Brain pericyte (primary cell): ENCODE data around the gene PTPRN2.

Experiments used
- DNase-seq: peaks from one replicate; pipeline ENCODE4 v3.0.0-alpha.2; 2012; ENCODE audit warnings: low read depth, low spot score

The PTPRN2 gene

GRCh38 chr7:157757776-157758467 is 829.7 kb downstream of the PTPRN2 start:
- no peak for DNase-seq

- no peak for DNase-seq
Measured at GRCh38 chr7:157757211-157757610, 830.4 kb downstream of the PTPRN2 start.

GRCh38 chr7:157755741-157756140 is 831.9 kb downstream of the PTPRN2 start:
- DNase-seq, result no peak

GRCh38 chr7:157754416-157754790 is 833.2 kb downstream of the PTPRN2 start:
- DNase-seq, result no peak

- DNase-seq, result no peak
Measured at GRCh38 chr7:157753713-157754415, 833.8 kb downstream of the PTPRN2 start.

GRCh38 chr7:157752832-157753291 is 834.8 kb downstream of the PTPRN2 start:
- no peak for DNase-seq

- DNase-seq, result no peak
Measured at GRCh38 chr7:157751951-157752673, 835.5 kb downstream of the PTPRN2 start.

- no peak for DNase-seq
Measured at GRCh38 chr7:157751406-157751805, 836.2 kb downstream of the PTPRN2 start.

- no peak for DNase-seq
Measured at GRCh38 chr7:157750291-157750690, 837.3 kb downstream of the PTPRN2 start.

- no peak for DNase-seq
Measured at GRCh38 chr7:157745721-157746709, 841.6 kb downstream of the PTPRN2 start.

- DNase-seq, result no peak
Measured at GRCh38 chr7:157744786-157745601, 842.6 kb downstream of the PTPRN2 start.

GRCh38 chr7:157743781-157744525 is 843.7 kb downstream of the PTPRN2 start:
- DNase-seq, result no peak

GRCh38 chr7:157740251-157740798 is 847.3 kb downstream of the PTPRN2 start:
- no peak for DNase-seq

- no peak for DNase-seq
Measured at GRCh38 chr7:157739650-157740049, 848.0 kb downstream of the PTPRN2 start.

GRCh38 chr7:157739031-157739430 is 848.6 kb downstream of the PTPRN2 start:
- no peak for DNase-seq

- DNase-seq, result no peak
Measured at GRCh38 chr7:157738066-157738460, 849.6 kb downstream of the PTPRN2 start.

- DNase-seq, result no peak
Measured at GRCh38 chr7:157737151-157738065, 850.2 kb downstream of the PTPRN2 start.

- DNase-seq, result no peak
Measured at GRCh38 chr7:157736341-157736740, 851.3 kb downstream of the PTPRN2 start.
